ENCODE results near the gene GSS.
"Not testable (repeated sequence)": the region's sequence is repeated elsewhere in the genome, so short reads cannot be mapped to it uniquely, and the experiment has no call there.

- TF ChIP-seq CTCF, POLR2A (IDR thresholded peaks at IDR 0.05): not testable (repeated sequence)
Observed at GRCh38 chr20:34880971-34881370, 74.6 kb downstream of the GSS start.

Data from thyroid gland (tissue), 4 donors.